Natural killer cell (primary cell): Measurements from ENCODE around the gene ASMT. TPM values are rescaled to one million over a fixed set of nuclear protein-coding genes. Genes with fewer than 3 reads are reported as not detected.

ENCODE experiments used
- ATAC-seq, 3 donors: fragments of 150-1000 bp in 2 of 3; fragments of 200-7000 bp in 1 of 3; cut with Tn5 transposase; 1 replicate in 1 of 3; 2 replicates in 2 of 3; pipeline ENCODE4 v1.10.0; 2021; ENCODE audit warnings: mild to moderate bottlenecking in 2 of 3, moderate library complexity in 2 of 3
- DNase-seq, 2 donors: peaks; one replicate each; pipeline versions ENCODE4 v3.0.0 to v3.0.0-alpha.2; 2013 to 2021; ENCODE audit warnings: mixed read lengths in 1 of 2
- H3K27ac ChIP-seq: one replicate; pipeline ENCODE4 v1.5.1; 2013; ENCODE audit warnings: mild to moderate bottlenecking, low read length
- H3K27me3 ChIP-seq: one replicate; pipeline ENCODE4 v1.6.1; 2013; ENCODE audit warnings: low read length; ENCODE audit not compliant: control insufficient read depth, insufficient read depth
- H3K36me3 ChIP-seq: one replicate; pipeline ENCODE4 v1.6.1; 2013; ENCODE audit warnings: low read length; ENCODE audit not compliant: control insufficient read depth, insufficient read depth
- H3K4me1 ChIP-seq: one replicate; pipeline ENCODE4 v1.6.1; 2013; ENCODE audit warnings: low read length; ENCODE audit not compliant: control insufficient read depth, insufficient read depth
- H3K4me3 ChIP-seq: one replicate; pipeline ENCODE4 v1.5.1; 2013; ENCODE audit warnings: low read length
- H3K9me3 ChIP-seq: one replicate; pipeline ENCODE4 v1.6.1; 2013; ENCODE audit warnings: low read length; ENCODE audit not compliant: control insufficient read depth, insufficient read depth
- H3K27ac Mint-ChIP-seq, 2 donors: one replicate each; pipeline ENCODE4 v1.8.0; 2022; ENCODE audit warnings: mild to moderate bottlenecking in 2 of 2, mixed read lengths in 2 of 2, moderate library complexity in 1 of 2
- H3K27me3 Mint-ChIP-seq, 2 donors: one replicate each; pipeline ENCODE4 v1.8.0; 2022; ENCODE audit warnings: low read depth in 2 of 2, mixed read lengths in 2 of 2
- H3K36me3 Mint-ChIP-seq: one replicate; pipeline ENCODE4 v1.8.0; 2022; ENCODE audit warnings: mixed read lengths
- H3K4me1 Mint-ChIP-seq, 2 donors: one replicate each; pipeline ENCODE4 v1.8.0; 2022; ENCODE audit warnings: mixed read lengths in 2 of 2
- H3K4me3 Mint-ChIP-seq: one replicate; pipeline ENCODE4 v1.8.0; 2022; ENCODE audit warnings: mild to moderate bottlenecking, moderate library complexity, mixed read lengths
- H3K9me3 Mint-ChIP-seq, 2 donors: one replicate each; pipeline ENCODE4 v1.8.0; 2022; ENCODE audit warnings: mixed read lengths in 2 of 2
- CTCF ChIP-seq: fragments of 200-600 bp; IDR thresholded peaks from one replicate; pipeline ENCODE4 v1.8.0; 2022; ENCODE audit warnings: antibody characterized with exemption
- WGBS: methylation state at CpG from one replicate; pipeline ENCODE4 v1.1.7; 2013; ENCODE audit warnings: missing lambda C conversion rate; ENCODE audit not compliant: insufficient coverage; 5-methylcytosine and 5-hydroxymethylcytosine counted together
- intact Hi-C: fragments of 100-400 bp; cut with micrococcal nuclease; formaldehyde crosslinking; loops from one replicate; pipeline ENCODE4 v1.14.2; 2022
- total RNA-seq, 4 donors: library from RNA; stranded (reverse); fragments of 120-200 nt in 1 of 4; gene quantifications; one replicate each; pipeline versions ENCODE4 v1.2.3 to v1.2.4, GENCODE V29; 2013 to 2022

Gene ASMT
- total RNA-seq, 3 donors from 2014 or later (not counting 1 experiment from before 2014, with no cell fraction given): 0.79 to 1.8 (median 1.5) TPM

- 71% methylated on average over 6 of the region's 6 CpGs for WGBS
These were observed 36.2 kb upstream of the ASMT start for GRCh38 chrX:1578511-1579173.

GRCh38 chrX:1581132-1581531, 33.7 kb upstream of the ASMT start:
- H3K27ac Mint-ChIP-seq: peak overlapping the region in 1 of 2 donors; percentile 50
- peak; percentile 70 to 87 for DNase-seq

More at GRCh38 chrX:1578511-1579173, 36.2 kb upstream of the ASMT start:
- H3K4me3 Mint-ChIP-seq: no peak overlapping the region
- no peaks in the 10 kb centered on the region for H3K9me3 Mint-ChIP-seq
- no peak overlapping the region for H3K27ac Mint-ChIP-seq
- Histone ChIP-seq H3K9me3 (peaks cover 4% of the 10 kb centered on the region), H3K4me1 (peaks cover 8% of the 10 kb centered on the region), H3K36me3 (no peaks in the 10 kb centered on the region), H3K27me3 (no peaks in the 10 kb centered on the region), H3K4me3 (no peak overlapping the region), H3K27ac (no peak overlapping the region)
- H3K36me3 Mint-ChIP-seq: no peaks in the 10 kb centered on the region
- no peak for ATAC-seq
- no peaks in the 10 kb centered on the region for H3K27me3 Mint-ChIP-seq
- intact Hi-C loops: no loop called here
- no peak for DNase-seq
- peaks cover 8 to 10% of the 10 kb centered on the region in 2 donors for H3K4me1 Mint-ChIP-seq
- no peak for TF ChIP-seq CTCF

GRCh38 chrX:1582686-1583437, 32.0 kb upstream of the ASMT start:
- Mint-ChIP-seq H3K27me3 (no peaks in the 10 kb centered on the region), H3K4me1 (peaks cover 8 to 11% of the 10 kb centered on the region in 2 donors), H3K27ac (no peak overlapping the region), H3K36me3 (no peaks in the 10 kb centered on the region), H3K9me3 (no peaks in the 10 kb centered on the region), H3K4me3 (no peak overlapping the region)
- intact Hi-C loops: no loop called here
- Histone ChIP-seq H3K9me3 (peaks cover 4% of the 10 kb centered on the region), H3K27ac (no peak overlapping the region), H3K27me3 (no peaks in the 10 kb centered on the region), H3K36me3 (no peaks in the 10 kb centered on the region), H3K4me3 (no peak overlapping the region), H3K4me1 (peaks cover 6% of the 10 kb centered on the region)
- WGBS: 64% methylated on average over 27 of the region's 27 CpGs
- DNase-seq: peak in 1 of 2 donors; percentile 85
- TF ChIP-seq CTCF: no peak
- ATAC-seq: peak; percentile 24 to 63 (median 25)

More at GRCh38 chrX:1581132-1581531, 33.7 kb upstream of the ASMT start:
- peaks cover 6% of the 10 kb centered on the region for H3K4me1 ChIP-seq
- no peaks in the 10 kb centered on the region for H3K36me3 Mint-ChIP-seq
- ATAC-seq: peak; percentile 95 to 99 (median 99)
- intact Hi-C loops: loop anchor here (1.0 to 2.0 kb wide), 3 partner anchors 44 to 332 kb away; partner anchors contain the start of gene P2RY8
- no peaks in the 10 kb centered on the region for H3K27me3 Mint-ChIP-seq
- H3K27ac ChIP-seq: no peak overlapping the region
- no peak overlapping the region for H3K4me3 ChIP-seq
- TF ChIP-seq CTCF: peak; percentile 92
- H3K36me3 ChIP-seq: no peaks in the 10 kb centered on the region
- peaks cover 4% of the 10 kb centered on the region for H3K9me3 ChIP-seq
- H3K4me3 Mint-ChIP-seq: no peak overlapping the region
- no peaks in the 10 kb centered on the region for H3K27me3 ChIP-seq
- H3K4me1 Mint-ChIP-seq: peaks cover 8 to 11% of the 10 kb centered on the region in 2 donors
- WGBS: 47% methylated on average over 3 of the region's 4 CpGs
- no peaks in the 10 kb centered on the region for H3K9me3 Mint-ChIP-seq
